ENCODE results near the gene IMMP2L. TPM values are rescaled to one million over a fixed set of nuclear protein-coding genes. Genes with fewer than 3 reads are reported as not detected.

Gene IMMP2L
- polyA plus RNA-seq, 1 of the 3 experiments (the other 2 are of a cell fraction): 10.7 TPM

DNA sequence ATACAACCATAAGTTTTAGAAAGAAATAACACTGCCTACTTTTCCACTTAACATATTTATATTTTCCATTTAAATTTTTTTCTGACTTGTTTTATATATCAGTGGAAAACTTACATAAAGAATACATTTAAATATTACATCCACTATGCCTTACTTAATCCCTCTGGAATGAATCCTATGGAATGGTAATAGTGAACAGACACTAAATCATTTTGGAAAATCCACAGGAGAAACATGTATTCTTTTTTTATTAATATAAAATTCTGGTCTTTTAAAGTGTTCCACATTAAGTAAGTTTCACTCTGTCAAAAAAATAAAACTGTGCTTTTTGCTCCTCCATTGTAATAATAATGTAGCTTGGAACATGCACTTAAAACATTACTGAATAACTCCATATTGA is 708.1 kb downstream of the IMMP2L start:
- Histone ChIP-seq H4K20me1 (ENCODE audit: insufficient read depth) (no peaks in the 10 kb centered on the region), H3K4me3 (ENCODE audit: low read depth in 2 of 2, low read length in 1 of 2) (no peak overlapping the region), H3K36me3 (replicated peaks in 1 of 2; ENCODE audit: control insufficient read depth in 1 of 2, insufficient read depth in 2 of 2, low read length in 1 of 2) (no peaks in the 10 kb centered on the region), H2AFZ (ENCODE audit: low read depth) (no peak overlapping the region; the same call in 1 of the 2 replicates), H3K9ac (no peak overlapping the region), H3K9me2 (no peaks in the 10 kb centered on the region), H3K27ac (ENCODE audit: low read depth in 2 of 2, low read length in 1 of 2) (peak overlapping the region in 1 of 2 experiments; percentile 49; a peak in 2 of 4 replicates), H3K27me3 (ENCODE audit: insufficient read depth) (no peaks in the 10 kb centered on the region), H3K4me2 (0 out of 2 replicates have a peak overlapping the region, but pooled peaks have one; percentile 1), H3F3A (replicated peaks; ENCODE audit: insufficient read depth) (peaks cover 14% of the 10 kb centered on the region), H3K79me2 (ENCODE audit: insufficient read depth) (no peaks in the 10 kb centered on the region), H3K4me1 (ENCODE audit: control insufficient read depth in 1 of 2, insufficient read depth in 2 of 2, low read depth in 1 of 2, low read length in 1 of 2) (peaks cover 0 to 7% of the 10 kb centered on the region in 2 experiments; a peak in 2 of 4 replicates), H3K9me3 (no peaks in the 10 kb centered on the region)
- TF ChIP-seq MXI1 (IDR thresholded peaks at IDR 0.05; ENCODE audit: low read depth, low read length) (no peak), SMC3 (IDR thresholded peaks at IDR 0.05; ENCODE audit: low read depth, low read length) (no peak), NFIC (IDR thresholded peaks at IDR 0.05; ENCODE audit: borderline replicate concordance) (no peak), RFX5 (IDR thresholded peaks at IDR 0.05; ENCODE audit: low read length) (no peak), TCF12 (IDR thresholded peaks at IDR 0.05) (no peak), JUND (IDR thresholded peaks at IDR 0.05) (no peak)
- TF ChIP-seq, protein P1, sequence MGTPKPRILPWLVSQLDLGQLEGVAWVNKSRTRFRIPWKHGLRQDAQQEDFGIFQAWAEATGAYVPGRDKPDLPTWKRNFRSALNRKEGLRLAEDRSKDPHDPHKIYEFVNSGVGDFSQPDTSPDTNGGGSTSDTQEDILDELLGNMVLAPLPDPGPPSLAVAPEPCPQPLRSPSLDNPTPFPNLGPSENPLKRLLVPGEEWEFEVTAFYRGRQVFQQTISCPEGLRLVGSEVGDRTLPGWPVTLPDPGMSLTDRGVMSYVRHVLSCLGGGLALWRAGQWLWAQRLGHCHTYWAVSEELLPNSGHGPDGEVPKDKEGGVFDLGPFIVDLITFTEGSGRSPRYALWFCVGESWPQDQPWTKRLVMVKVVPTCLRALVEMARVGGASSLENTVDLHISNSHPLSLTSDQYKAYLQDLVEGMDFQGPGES (IDR thresholded peaks at IDR 0.05; ENCODE audit: low read depth, low read length): no peak
- TF ChIP-seq, protein P2, sequence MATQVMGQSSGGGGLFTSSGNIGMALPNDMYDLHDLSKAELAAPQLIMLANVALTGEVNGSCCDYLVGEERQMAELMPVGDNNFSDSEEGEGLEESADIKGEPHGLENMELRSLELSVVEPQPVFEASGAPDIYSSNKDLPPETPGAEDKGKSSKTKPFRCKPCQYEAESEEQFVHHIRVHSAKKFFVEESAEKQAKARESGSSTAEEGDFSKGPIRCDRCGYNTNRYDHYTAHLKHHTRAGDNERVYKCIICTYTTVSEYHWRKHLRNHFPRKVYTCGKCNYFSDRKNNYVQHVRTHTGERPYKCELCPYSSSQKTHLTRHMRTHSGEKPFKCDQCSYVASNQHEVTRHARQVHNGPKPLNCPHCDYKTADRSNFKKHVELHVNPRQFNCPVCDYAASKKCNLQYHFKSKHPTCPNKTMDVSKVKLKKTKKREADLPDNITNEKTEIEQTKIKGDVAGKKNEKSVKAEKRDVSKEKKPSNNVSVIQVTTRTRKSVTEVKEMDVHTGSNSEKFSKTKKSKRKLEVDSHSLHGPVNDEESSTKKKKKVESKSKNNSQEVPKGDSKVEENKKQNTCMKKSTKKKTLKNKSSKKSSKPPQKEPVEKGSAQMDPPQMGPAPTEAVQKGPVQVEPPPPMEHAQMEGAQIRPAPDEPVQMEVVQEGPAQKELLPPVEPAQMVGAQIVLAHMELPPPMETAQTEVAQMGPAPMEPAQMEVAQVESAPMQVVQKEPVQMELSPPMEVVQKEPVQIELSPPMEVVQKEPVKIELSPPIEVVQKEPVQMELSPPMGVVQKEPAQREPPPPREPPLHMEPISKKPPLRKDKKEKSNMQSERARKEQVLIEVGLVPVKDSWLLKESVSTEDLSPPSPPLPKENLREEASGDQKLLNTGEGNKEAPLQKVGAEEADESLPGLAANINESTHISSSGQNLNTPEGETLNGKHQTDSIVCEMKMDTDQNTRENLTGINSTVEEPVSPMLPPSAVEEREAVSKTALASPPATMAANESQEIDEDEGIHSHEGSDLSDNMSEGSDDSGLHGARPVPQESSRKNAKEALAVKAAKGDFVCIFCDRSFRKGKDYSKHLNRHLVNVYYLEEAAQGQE (IDR thresholded peaks at IDR 0.05; ENCODE audit: low read depth, low read length): no peak
- ChIA-PET CTCF (interaction anchor here (1.0 kb wide), 2 partner anchors 11 to 17 kb away, joined by 3 read pairs; no protein-coding TSS in a partner anchor), POLR2A (no interaction called here)
- DNase-seq: no peak

DNA sequence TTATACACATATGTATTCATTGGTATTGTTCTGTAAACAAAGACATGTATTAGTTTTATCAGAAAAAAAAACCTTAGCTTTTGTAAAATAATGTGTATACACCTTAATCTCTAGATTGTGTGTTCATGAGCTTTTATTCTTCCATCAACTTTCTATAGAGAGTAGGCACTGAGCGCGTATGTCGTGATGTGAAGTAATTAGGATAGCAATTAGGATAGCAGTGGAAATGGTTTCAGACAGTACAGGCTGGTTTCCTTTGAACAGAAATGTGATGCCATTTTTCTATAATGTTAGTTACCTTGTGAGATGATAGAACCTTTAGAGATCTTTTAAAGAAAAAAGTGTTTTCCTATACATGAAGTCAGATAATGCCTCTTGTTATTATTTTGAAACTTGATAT is 709.0 kb downstream of the IMMP2L start:
- no peaks in the 10 kb centered on the region for H3K9me2 ChIP-seq
- no peak overlapping the region for H2AFZ ChIP-seq (ENCODE audit: low read depth)
- DNase-seq: no peak
- H3K79me2 ChIP-seq (ENCODE audit: insufficient read depth): no peaks in the 10 kb centered on the region
- peaks cover 0 to 7% of the 10 kb centered on the region in 2 experiments; a peak in 2 of 4 replicates for H3K4me1 ChIP-seq (ENCODE audit: control insufficient read depth in 1 of 2, insufficient read depth in 2 of 2, low read depth in 1 of 2, low read length in 1 of 2)
- H3K4me3 ChIP-seq (ENCODE audit: low read depth in 2 of 2, low read length in 1 of 2): no peak overlapping the region
- TF ChIP-seq JUND (IDR thresholded peaks at IDR 0.05) (no peak), TAF1 (IDR thresholded peaks at IDR 0.05; ENCODE audit: borderline replicate concordance, low read depth, low read length) (no peak), RXRA (IDR thresholded peaks at IDR 0.05; ENCODE audit: borderline replicate concordance, low read depth) (no peak), ELF1 (IDR thresholded peaks at IDR 0.05) (no peak), TCF12 (IDR thresholded peaks at IDR 0.05) (no peak), POLR2AphosphoS5 (IDR thresholded peaks at IDR 0.05; ENCODE audit: low read depth, low read length) (no peak), TEAD4 (IDR thresholded peaks at IDR 0.05; ENCODE audit: borderline replicate concordance, insufficient read depth) (no peak), EZH2phosphoT487 (IDR thresholded peaks at IDR 0.05; ENCODE audit: borderline replicate concordance, low read depth) (no peak)
- ChIA-PET POLR2A (no interaction called here), CTCF (interaction anchor here (0.7 kb wide), 1 partner anchor 53 kb away, joined by 3 read pairs; no protein-coding TSS in a partner anchor)
- no peak overlapping the region for H3K27ac ChIP-seq (ENCODE audit: low read depth in 2 of 2, low read length in 1 of 2)
- WGBS (ENCODE audit: low lambda C conversion rate): 65% methylated on average over 3 of the region's 3 CpGs
- no peaks in the 10 kb centered on the region for H3K9me3 ChIP-seq
- no peaks in the 10 kb centered on the region for H3K36me3 ChIP-seq (replicated peaks in 1 of 2; ENCODE audit: control insufficient read depth in 1 of 2, insufficient read depth in 2 of 2, low read length in 1 of 2)
- H4K20me1 ChIP-seq (ENCODE audit: insufficient read depth): no peaks in the 10 kb centered on the region
- peaks cover 14% of the 10 kb centered on the region for H3F3A ChIP-seq (replicated peaks; ENCODE audit: insufficient read depth)
- no peak overlapping the region for H3K9ac ChIP-seq
- H3K4me2 ChIP-seq: no peak overlapping the region
- H3K27me3 ChIP-seq (ENCODE audit: insufficient read depth): no peaks in the 10 kb centered on the region

All from SK-N-SH (cell line).